ENCODE results near the gene LBX1.
A peak's percentile ranks its signal among the peaks of the same experiment; 100 is the strongest.

LBX1 gene

DNA sequence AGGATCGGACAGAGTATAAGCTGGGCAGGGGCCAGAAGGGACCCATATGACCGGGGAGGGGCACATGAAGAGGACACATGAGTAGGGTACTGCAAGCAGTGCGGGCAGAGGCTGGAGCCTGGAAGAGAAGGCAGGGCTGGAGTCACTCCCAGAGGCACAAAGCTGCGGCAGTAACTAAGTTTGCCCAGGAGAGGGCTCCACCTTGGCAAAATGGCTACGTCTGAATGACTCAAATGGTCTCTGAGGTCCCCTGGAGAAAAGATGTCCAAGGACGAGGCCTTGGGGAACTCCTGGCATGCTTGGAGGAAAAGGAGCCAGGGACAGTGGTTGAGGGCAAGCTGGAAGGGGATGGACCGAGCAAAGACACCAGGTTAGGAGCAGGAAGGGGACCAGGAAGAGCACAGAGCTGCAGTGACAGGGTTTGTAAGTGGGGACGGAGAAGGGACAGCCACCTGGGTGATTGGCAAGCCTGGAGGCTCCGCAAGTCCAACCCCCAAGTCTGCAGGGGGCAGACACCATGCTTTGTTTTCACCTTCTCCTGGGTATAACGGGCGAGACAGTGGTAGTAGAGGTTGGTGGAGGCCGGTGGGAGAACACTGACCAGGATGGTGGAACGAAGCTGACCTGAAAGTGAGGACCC, 43.1 kb upstream of the LBX1 start:
- DNase-seq = peak; percentile 67

DNA sequence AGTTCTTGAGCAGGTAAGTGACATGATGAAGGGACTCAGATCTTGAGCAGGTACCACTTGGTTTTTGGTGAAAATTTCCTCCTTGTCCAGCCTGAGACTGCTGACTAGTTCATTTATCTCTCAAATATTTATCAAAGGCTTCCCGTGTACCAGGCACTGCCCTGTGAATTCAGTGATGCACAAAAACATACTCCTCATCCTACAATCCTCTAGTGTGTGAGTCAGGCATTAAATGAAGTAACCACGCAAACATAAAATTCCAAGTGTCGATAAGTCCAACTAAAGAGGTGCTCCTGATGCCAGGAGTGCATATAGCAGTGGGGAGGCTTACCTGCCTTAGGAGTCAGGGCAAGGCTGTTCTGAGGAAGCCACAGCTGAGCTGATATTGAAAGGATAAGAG, 41.5 kb upstream of the LBX1 start:
- no peak for ATAC-seq (ENCODE audit: insufficient read depth, low read depth)

More for the DNA sequence above, 43.1 kb upstream of the LBX1 start:
- no peak overlapping the region for H3K9ac ChIP-seq (ENCODE audit: low read depth, low read length)
- no peaks in the 10 kb centered on the region for H3K36me3 ChIP-seq (ENCODE audit: insufficient read depth, low read length)
- H3K4me2 ChIP-seq (ENCODE audit: insufficient read depth, low read length) = no peak overlapping the region
- H3K27ac ChIP-seq (ENCODE audit: low read length) = no peak overlapping the region
- H3K27me3 ChIP-seq (ENCODE audit: insufficient read depth, low read length, poor library complexity) = peaks cover 11% of the 10 kb centered on the region
- no peaks in the 10 kb centered on the region for H3K4me1 ChIP-seq (ENCODE audit: insufficient read depth, low read length)
- H4K20me1 ChIP-seq (ENCODE audit: insufficient read depth, low read length) = no peaks in the 10 kb centered on the region
- H3K9me3 ChIP-seq (ENCODE audit: insufficient read depth, low read length, severe bottlenecking) = no peaks in the 10 kb centered on the region
- H3K79me2 ChIP-seq (ENCODE audit: insufficient read depth, low read length) = no peaks in the 10 kb centered on the region
- TF ChIP-seq, protein P1, sequence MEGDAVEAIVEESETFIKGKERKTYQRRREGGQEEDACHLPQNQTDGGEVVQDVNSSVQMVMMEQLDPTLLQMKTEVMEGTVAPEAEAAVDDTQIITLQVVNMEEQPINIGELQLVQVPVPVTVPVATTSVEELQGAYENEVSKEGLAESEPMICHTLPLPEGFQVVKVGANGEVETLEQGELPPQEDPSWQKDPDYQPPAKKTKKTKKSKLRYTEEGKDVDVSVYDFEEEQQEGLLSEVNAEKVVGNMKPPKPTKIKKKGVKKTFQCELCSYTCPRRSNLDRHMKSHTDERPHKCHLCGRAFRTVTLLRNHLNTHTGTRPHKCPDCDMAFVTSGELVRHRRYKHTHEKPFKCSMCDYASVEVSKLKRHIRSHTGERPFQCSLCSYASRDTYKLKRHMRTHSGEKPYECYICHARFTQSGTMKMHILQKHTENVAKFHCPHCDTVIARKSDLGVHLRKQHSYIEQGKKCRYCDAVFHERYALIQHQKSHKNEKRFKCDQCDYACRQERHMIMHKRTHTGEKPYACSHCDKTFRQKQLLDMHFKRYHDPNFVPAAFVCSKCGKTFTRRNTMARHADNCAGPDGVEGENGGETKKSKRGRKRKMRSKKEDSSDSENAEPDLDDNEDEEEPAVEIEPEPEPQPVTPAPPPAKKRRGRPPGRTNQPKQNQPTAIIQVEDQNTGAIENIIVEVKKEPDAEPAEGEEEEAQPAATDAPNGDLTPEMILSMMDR (IDR thresholded peaks at IDR 0.05; ENCODE audit: borderline replicate concordance, extremely low read depth, low read length, poor library complexity, severe bottlenecking) = peak; percentile 83
- no peak for TF ChIP-seq EZH2 (IDR thresholded peaks at IDR 0.05; ENCODE audit: borderline replicate concordance, low read depth, low read length, severe bottlenecking)
- H2AFZ ChIP-seq (ENCODE audit: low read depth, low read length) = peak overlapping the region; percentile 49; the same call in 1 of the 2 replicates
- peak; percentile 98 for ATAC-seq (ENCODE audit: insufficient read depth, low read depth)
- no peak overlapping the region for H3K4me3 ChIP-seq (ENCODE audit: low read depth in 1 of 2, low read length in 2 of 2)

DNA sequence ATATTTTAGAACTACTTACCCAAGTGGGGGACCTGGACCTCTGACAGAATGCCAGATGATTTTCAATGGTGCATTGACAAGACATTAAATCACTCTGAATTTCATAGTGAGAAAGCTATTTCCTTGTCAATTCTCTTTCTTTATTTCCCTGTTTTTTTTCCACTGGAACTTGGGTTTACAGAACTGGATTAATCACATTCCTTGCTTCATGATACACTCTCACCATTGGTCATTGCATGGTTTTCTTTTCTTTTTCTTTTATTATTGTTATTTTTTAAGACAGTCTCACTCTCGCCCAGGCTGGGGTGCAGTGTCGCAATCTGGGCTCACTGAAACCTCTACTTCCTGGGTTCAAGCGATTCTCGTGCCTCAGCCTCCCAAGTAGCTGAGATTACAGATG, 38.5 kb upstream of the LBX1 start:
- no peaks in the 10 kb centered on the region for H3K9me3 ChIP-seq (ENCODE audit: insufficient read depth, low read length, severe bottlenecking)
- no peak for ATAC-seq (ENCODE audit: insufficient read depth, low read depth)

More for the DNA sequence above, 41.5 kb upstream of the LBX1 start:
- H4K20me1 ChIP-seq (ENCODE audit: insufficient read depth, low read length) = no peaks in the 10 kb centered on the region
- TF ChIP-seq, protein P1 (IDR thresholded peaks at IDR 0.05; ENCODE audit: borderline replicate concordance, extremely low read depth, low read length, poor library complexity, severe bottlenecking) = no peak
- TF ChIP-seq EZH2 (IDR thresholded peaks at IDR 0.05; ENCODE audit: borderline replicate concordance, low read depth, low read length, severe bottlenecking) = no peak
- H3K4me1 ChIP-seq (ENCODE audit: insufficient read depth, low read length) = no peaks in the 10 kb centered on the region
- no peaks in the 10 kb centered on the region for H3K36me3 ChIP-seq (ENCODE audit: insufficient read depth, low read length)
- no peaks in the 10 kb centered on the region for H3K79me2 ChIP-seq (ENCODE audit: insufficient read depth, low read length)
- no peaks in the 10 kb centered on the region for H3K9me3 ChIP-seq (ENCODE audit: insufficient read depth, low read length, severe bottlenecking)
- H3K4me2 ChIP-seq (ENCODE audit: insufficient read depth, low read length) = no peak overlapping the region
- DNase-seq = no peak
- H2AFZ ChIP-seq (ENCODE audit: low read depth, low read length) = no peak overlapping the region
- no peak overlapping the region for H3K4me3 ChIP-seq (ENCODE audit: low read depth in 1 of 2, low read length in 2 of 2)
- H3K27ac ChIP-seq (ENCODE audit: low read length) = no peak overlapping the region
- peaks cover 11% of the 10 kb centered on the region for H3K27me3 ChIP-seq (ENCODE audit: insufficient read depth, low read length, poor library complexity)
- H3K9ac ChIP-seq (ENCODE audit: low read depth, low read length) = no peak overlapping the region

More for the DNA sequence above, 38.5 kb upstream of the LBX1 start:
- TF ChIP-seq, protein P1 (IDR thresholded peaks at IDR 0.05; ENCODE audit: borderline replicate concordance, extremely low read depth, low read length, poor library complexity, severe bottlenecking) = no peak
- no peak for TF ChIP-seq EZH2 (IDR thresholded peaks at IDR 0.05; ENCODE audit: borderline replicate concordance, low read depth, low read length, severe bottlenecking)
- no peaks in the 10 kb centered on the region for H3K79me2 ChIP-seq (ENCODE audit: insufficient read depth, low read length)
- no peak for DNase-seq
- H2AFZ ChIP-seq (ENCODE audit: low read depth, low read length) = no peak overlapping the region
- peaks cover 11% of the 10 kb centered on the region for H3K27me3 ChIP-seq (ENCODE audit: insufficient read depth, low read length, poor library complexity)
- H3K4me1 ChIP-seq (ENCODE audit: insufficient read depth, low read length) = no peaks in the 10 kb centered on the region
- H3K4me2 ChIP-seq (ENCODE audit: insufficient read depth, low read length) = no peak overlapping the region
- H3K9ac ChIP-seq (ENCODE audit: low read depth, low read length) = no peak overlapping the region
- no peak overlapping the region for H3K27ac ChIP-seq (ENCODE audit: low read length)
- H3K4me3 ChIP-seq (ENCODE audit: low read depth in 1 of 2, low read length in 2 of 2) = no peak overlapping the region
- H4K20me1 ChIP-seq (ENCODE audit: insufficient read depth, low read length) = no peaks in the 10 kb centered on the region
- no peaks in the 10 kb centered on the region for H3K36me3 ChIP-seq (ENCODE audit: insufficient read depth, low read length)
